ENCODE results near the gene STEEP1.

DNA sequence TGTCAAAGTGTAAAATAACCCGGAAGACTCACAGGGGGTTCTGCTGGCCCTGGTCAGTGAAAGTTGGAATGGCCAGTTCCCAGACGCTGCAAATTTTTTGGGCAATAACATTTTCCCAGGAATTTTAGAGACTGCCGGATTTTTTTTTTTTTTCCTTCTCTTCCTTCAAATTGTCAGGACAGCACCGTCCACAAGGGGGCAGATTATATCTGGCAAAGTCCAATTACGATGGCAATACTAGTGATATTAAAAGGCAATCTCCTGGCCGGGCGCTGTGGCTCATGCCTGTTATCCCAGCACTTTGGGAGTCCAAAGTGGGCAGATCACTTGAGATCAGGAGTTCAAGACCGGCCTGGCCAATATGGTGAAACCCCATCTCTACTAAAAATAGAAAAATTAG lies 76.5 kb downstream of the STEEP1 start:
- TF ChIP-seq CTCF (IDR thresholded peaks at IDR 0.05; ENCODE audit: extremely low read depth in 1 of 2, insufficient read depth in 1 of 2, low read depth in 1 of 2, low read length in 2 of 2) (peak; percentile 39 to 40), POLR2A (IDR thresholded peaks at IDR 0.05; ENCODE audit: low read depth, low read length) (no peak)

All from endothelial cell of umbilical vein (primary cell).